ENCODE measurements around the gene ARFGEF2.
"Not testable (repeated sequence)": the region's sequence is repeated elsewhere in the genome, so short reads cannot be mapped to it uniquely, and the experiment has no call there.

ARFGEF2 gene

DNA sequence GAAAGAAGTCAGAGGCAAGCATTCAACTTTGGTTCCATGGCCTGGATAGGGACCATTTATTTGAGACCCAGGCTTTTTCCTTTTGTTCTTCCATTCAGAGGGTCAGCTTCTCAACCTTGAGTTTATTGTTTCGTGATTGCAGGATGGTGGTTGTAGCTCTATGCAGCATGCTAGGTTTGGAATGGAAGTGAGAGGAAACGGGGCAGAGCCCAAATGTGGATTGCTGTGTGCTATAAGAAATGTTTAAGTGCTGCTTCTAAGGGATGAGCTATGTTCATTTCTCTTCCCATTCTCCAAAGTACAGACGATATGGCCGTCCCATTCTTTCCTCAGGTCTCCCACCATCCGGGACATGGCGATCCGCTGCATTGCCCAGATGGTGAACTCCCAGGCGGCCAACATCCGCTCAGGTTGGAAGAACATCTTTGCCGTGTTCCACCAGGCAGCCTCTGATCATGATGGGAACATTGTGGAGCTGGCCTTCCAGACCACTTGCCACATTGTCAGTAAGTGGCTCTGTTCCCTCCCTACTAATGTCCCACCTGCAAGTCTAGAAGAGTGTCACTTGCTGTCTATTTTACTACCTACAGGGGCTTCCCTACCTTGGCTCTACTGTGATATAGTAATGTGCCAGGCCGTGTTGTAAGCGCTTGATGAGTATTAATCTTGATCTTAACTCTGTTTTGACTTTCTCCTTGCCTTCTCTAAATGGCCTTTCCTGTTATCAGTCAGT lies 88.6 kb downstream of the ARFGEF2 start:
- DNase-seq: no peak

DNA sequence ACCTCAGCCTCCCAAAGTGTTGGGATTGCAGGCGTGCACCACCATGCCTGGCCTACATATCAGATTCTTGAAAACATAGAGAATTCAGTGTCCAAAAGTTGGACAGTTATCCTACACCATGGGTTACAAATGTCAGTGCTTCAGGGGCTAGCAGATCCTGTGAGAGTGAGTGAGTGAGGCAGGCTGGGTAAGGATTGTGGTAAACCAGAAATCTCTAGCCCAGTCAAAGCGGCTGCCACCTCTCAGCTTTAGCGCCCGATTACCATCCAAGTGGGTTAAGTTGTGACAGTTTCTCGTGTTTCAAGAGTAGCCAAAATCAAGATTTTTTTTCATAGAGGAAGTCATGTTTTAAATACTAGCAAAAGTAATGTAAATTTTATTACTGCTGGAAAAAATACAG lies 102.7 kb downstream of the ARFGEF2 start:
- no peak for DNase-seq

DNA sequence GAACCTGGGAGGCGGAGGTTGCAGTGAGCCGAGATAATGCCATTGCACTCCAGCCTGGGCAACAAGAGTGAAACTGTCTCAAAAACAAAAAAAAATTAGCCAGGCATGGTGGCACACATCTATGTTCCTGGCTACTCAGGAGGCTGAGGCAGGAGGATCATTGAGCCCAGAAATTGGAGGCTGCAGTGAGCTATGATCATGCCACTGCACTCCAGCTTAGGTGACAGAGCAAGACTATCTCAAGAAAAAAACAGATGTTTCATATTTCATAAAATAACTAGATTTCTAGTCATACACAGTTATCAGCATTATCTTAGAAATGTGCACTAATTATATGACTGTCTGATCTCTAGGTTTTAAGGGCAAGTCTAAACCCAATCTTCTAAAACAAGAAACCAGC lies 106.7 kb downstream of the ARFGEF2 start:
- not testable (repeated sequence) for DNase-seq

DNA sequence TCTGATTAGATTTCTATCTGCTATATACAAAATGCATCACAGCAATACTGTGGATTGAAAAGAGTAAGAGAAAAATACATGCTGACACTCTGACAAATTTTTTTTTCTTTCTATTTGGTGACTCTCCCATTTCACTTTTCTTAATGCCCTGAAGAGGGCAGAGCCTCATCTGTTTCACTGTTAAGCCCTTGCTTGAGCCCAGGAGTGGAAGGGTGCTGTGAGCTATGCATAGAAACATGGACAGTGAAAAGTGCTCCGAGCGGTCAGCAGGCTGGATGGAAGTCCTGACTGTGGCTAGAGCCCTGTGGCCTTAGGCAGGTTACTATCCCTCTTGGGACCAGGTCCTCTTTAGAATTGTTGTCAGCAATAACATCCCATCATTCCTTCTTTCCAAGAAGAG lies 107.2 kb downstream of the ARFGEF2 start:
- DNase-seq: no peak

DNA sequence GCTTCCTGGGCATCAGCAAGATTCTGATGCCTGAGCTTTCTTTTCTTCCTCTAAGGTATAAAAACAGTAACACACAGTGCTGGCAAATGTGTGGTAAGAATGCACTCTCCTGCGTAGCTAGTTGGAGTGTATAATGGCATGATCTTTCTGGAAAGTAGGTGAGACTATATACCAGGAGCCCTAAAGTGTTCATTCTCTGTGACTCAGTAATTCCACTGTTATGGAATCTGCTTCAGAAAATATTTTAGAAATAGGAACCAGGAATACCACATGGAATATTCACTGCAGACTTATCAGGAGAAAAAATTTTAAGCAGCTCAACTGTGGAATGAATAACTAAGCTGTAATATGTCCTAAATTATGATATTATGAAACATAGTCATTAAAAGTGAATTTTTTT lies 107.7 kb downstream of the ARFGEF2 start:
- DNase-seq: no peak

DNA sequence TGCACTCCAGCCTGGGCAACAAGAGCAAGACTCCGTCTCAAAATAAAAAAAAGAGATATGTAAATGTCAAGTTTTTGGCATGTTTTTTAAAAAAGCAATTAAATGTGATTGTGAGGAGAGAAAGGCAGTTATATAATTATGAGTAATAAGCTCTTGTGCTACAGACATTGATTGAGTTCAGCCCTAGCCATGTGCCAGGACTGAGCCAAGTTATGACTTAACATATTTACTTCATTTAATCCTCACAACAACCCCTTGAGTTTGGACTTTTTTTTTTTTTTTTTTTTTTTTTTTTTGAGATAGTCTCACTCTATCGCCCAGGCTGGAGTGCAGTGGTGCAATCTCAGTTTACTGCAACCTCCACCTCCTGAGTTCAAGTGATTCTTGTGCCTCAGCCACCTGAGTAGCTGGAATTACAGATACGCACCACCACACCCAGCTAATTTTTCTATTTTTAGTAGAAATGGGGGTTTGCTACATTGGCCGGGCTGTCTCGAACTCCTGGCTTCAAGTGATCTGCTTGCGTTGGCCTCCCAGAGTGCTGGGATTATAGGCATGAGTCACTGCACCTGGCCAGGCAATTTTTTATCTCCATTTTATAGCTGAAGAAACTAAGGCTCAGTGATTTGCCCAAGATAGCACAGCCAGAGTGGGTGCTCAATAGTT lies 109.6 kb downstream of the ARFGEF2 start:
- DNase-seq: no peak

DNA sequence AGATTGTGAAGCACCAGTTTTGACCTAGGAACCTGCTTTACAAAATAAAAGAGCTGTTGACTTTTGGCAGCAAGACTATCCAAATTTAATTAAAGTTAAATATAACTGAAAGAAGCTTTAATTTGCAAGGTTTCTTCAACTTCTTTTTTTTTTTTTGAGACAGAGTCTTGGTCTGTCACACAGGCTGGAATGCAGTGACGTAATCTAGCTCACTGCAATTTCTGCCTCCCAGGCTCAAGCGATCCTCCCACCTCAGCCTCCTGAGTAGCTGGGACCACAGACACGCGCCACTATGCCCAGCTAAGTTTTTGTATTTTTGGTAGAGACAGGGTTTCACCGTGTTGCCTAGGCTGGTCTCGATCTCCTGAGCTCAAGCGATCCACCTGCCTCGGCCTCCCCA lies 110.9 kb downstream of the ARFGEF2 start:
- DNase-seq: no peak

DNA sequence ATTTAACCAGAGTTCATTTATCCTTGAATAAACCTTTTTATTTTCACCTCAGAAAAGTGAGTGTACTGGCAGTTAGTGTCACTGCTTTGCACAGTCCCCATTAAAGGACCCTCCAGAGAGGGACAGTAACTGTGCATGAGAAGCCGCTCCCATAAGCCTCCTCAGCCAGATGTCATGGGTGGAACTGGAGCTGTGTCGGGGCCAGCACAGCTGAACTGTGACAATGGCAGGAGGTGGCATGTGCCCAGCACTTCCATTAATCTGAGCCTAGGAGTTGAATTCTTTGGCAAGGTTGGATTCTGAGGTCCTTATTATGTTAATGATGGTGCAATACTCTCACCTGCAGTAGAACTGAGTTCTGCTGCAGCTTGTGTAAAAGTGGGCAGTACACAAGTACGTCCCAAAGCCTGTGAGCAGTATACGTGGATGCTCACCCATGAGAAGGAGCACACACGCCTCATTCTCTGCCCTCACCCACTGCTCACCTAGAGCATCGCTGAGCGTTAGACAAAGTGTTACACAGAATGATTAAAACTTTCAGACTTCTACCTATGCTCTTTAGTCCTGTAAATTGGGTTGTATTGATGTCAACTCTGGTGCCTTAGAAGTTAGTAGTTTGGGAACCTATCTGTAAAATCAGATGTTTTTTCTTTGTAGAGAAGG lies 112.7 kb downstream of the ARFGEF2 start:
- DNase-seq: no peak

DNA sequence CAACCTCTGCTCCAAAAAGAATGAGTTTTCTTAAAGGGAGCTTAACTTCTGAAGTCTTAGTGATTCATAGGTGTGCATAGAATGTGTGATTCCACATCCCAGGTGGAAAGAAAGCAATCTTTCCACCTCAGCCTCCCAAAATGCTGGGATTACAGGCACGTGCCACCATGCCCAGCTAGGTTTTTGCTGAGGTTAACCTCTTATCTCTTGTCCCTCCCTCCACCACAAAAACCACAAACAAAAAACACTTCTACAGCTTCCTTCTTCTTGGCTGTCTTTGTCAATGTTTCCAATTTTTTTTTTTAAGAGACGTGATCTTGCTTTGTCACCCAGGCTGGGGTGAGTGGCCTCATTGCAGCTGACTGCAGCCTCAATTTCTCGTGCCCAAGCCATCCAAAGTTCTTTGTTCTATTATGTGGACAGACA lies 116.5 kb downstream of the ARFGEF2 start:
- peak; percentile 22 for DNase-seq

DNA sequence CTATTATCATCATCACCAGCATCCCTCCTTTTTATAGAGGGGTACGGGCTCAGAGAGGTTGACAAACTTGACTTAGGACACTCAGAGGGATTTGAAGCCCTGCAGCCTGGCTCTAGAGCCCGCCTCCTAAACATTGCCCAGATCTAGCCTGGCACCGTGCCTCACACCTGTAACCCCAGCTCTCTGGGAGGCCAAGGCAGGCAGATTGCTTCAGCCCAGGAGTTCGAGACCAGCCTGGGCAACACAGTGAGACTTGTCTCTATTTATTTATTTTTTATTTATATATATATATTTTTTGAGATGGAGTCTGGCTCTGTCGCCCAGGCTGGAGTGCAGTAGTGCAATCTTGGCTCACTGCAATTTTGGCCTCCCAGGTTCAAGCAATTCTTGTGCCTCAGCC lies 118.3 kb downstream of the ARFGEF2 start:
- no peak for DNase-seq

DNA sequence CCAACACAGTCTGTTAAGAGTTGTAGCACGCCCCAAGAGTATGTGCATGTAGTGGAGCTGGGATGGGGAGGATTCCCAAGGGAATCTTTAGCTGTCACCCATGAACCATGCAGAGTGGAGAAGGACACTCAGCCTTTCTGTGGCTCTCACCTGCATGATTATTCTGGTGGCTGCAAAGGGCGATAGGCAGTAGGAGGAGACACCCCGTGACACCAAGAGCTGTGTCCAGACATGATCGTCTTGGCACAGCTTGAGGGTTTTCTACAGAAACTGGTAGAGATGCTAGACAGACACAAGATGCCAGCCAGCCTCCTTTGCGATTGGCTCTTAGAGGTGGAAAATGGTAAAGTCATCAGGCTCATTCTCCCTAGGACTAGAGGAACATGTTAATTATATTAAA lies 121.5 kb downstream of the ARFGEF2 start:
- DNase-seq: no peak

DNA sequence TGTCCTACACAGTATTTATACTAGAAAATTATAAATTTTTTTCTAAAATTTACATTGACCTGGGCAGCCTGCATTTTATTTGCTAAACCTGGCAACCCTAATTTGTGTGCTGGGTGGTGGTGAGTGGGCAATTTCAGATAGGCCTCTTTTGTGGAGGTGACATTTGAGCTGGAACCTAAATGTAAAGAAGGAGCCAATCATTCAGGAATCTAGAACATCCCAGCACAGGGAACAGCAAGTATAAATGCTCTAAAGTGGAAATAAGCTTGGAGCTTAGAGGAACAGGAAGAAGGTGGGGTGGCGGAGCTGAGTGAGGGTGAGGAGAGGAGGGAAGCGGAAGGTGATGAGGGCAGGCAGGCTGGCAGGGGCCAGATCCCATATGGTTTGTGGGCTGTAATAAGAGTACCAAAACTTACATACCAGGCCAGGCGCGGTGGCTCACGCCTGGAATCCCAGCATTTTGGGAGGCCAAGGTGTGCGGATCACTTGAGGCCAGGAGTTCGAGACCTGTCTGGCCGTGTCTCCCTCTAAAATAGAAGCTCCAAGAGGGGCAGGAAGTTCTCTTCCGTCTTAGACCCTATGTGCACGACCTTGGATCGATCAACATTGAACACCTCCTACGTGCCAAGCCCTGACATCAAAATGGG lies 124.1 kb downstream of the ARFGEF2 start:
- DNase-seq: peak; percentile 41

DNA sequence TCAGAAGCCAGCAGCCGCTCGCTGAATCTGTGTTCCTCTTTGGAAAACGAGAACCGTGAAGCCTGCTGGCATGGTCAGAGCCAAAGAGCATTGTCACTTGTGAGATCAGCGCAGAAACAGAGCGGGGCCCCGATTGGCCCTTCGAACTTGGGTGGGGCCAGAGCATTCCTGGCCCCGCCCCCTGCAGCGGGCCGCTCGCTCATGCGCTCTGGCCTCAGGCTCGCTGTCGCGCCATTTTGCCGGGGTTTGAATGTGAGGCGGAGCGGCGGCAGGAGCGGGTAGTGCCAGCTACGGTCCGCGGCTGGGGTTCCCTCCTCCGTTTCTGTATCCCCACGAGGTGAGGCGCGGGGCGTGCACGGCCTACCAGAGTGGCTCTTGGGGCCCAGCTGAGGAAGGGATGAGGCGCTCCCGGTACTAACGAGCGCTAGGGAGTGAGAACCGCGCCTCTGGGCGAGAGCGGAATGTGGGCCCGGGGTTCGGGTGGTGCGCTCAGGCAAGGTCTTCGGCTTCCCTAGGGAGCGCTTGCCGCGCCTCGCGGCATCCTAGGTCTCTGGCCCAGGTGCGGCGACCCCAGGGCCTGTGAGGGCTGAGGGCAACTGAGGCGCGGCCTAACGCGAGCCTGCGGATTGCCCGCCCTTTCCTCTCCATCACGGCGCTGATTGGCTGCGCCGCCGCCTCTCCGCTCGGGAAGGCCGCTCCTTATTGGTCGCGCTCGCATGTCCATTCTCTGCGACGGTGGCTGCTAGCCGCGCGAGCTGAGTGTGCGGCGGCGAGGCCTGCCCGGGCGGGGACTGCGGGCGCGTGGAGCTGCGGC lies 124.8 kb downstream of the ARFGEF2 start, which contains the start of gene CSE1L:
TSS of gene CSE1L (plus strand) at position 226 of the 814 bp plus-strand sequence. CDS start 12,152 bp downstream, outside the sequence.
- peak; percentile 92 for DNase-seq

DNA sequence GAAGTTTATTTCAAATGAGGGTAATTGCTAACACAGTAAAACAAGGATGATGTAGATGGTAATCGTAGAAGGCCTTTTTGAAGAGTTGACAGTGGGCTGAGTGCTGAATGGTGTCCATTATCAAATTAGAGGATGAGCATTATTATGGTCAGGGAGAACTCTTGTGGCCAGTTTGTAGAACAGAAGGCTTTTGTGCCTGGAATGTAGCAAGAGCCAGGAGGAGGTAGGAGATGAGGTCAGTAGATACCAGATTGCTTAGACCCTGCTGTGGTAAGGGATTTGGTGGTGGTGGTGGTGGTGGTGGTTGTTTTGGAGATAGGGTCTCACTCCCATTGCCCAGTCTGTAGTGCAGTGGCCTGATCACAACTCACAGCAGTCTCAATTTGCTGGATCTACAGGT lies 130.8 kb downstream of the ARFGEF2 start:
- DNase-seq: no peak

DNA sequence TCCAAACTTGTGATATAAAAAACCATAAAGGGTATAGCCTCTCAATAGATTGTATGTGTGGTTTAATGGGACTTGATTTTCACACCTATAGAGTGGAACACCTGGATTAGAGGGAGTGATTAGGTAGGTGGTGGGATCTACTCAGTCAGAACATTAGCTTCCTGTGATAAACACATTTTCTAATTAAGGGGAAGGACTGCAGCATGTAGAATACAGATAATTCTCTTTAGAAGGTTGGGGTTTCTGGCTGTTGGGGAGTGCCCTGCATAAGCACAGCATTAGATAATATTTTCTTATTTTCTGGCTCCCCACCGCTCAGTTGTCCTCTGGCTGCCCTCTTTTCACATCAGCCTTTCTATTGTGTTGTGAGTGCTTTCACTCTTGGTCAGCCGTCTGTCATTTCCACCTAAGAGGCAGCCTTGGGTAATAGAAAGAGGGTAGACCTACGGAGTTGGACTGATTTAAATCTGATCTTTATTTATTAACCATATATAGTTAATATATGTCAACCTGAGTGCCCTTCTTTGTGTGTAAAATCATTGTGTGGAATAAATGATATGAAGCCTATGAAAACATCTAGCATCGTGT lies 132.6 kb downstream of the ARFGEF2 start:
- no peak for DNase-seq

DNA sequence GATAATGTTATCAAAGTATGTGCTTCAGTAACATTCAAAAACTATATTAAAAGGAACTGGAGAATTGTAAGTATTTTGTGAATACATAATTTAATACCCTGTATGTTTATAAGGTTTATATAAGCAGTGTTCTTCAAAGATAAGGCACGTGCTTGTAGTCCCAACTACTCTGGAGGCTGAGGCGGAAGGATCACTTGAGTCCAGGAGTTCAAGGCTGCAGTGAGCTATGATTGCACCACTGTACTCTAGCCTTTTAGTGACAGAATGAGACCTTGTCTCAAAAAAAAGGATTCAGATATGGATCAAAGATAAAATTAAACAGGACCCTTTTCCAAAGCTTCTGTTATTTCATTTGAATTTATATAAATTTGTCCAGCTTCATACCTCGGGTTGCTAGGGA lies 141.8 kb downstream of the ARFGEF2 start:
- no peak for DNase-seq

DNA sequence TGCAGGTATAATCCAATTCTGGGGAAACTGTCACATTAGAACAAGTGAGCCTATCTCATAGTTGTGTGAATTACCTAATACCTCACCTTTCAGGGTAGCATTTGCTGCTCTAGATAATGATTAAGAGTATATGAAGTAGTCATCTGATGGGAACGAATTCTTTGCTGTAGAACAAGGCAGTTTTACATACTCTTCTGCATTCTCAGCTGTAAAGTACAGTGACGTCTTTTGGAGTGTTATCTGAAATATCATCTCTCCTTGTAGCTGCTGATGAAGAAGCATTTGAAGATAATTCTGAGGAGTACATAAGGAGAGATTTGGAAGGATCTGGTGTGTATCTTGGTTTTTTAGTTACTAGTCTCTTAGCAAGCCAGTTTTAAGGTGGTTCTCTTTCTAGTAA lies 153.0 kb downstream of the ARFGEF2 start:
- no peak for DNase-seq

DNA sequence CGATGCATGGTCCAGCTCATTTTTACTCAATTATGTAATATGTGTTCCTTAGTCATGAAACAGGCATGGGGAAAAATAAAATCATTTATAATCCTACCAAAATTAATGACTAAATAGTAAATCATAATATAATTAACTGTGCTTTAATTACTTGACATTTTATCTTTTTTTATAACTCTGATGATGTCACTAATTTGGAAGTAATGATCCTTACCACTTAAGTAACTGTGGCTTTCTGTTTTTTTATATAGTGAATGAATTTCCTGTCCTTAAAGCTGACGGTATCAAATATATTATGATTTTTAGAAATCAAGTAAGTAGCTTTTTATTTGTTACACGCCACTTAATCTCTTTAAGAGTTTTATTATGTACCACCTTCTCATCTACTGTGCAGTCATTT lies 156.8 kb downstream of the ARFGEF2 start:
- DNase-seq: no peak

DNA sequence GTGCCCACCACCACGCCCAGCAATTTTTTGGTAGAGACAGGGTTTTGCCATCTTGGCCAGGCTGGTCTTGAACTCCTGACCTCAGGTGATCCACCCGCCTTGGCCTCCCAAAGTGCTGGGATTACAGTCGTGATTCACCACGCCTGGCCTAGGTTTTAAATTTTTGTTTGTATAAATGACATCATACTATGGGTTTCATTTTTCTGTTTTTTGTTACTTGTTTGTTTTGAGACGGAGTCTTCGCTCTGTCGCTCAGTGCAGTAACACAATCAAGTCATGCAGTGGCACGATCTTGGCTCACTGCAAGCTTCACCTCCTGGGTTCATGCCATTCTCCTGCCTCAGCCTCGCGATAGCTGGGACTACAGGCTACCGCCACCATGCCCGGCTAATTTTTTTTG lies 160.8 kb downstream of the ARFGEF2 start:
- DNase-seq: not testable (repeated sequence)

Data from CD4-positive, alpha-beta T cell treated with Interleukin-6 for 4 hours (primary cell).